ENCODE data around the gene TXNDC15. TPM values are rescaled to one million over a fixed set of nuclear protein-coding genes. Genes with fewer than 3 reads are reported as not detected.

The TXNDC15 gene, protein sequence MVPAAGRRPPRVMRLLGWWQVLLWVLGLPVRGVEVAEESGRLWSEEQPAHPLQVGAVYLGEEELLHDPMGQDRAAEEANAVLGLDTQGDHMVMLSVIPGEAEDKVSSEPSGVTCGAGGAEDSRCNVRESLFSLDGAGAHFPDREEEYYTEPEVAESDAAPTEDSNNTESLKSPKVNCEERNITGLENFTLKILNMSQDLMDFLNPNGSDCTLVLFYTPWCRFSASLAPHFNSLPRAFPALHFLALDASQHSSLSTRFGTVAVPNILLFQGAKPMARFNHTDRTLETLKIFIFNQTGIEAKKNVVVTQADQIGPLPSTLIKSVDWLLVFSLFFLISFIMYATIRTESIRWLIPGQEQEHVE
- 102 TPM for total RNA-seq

DNA sequence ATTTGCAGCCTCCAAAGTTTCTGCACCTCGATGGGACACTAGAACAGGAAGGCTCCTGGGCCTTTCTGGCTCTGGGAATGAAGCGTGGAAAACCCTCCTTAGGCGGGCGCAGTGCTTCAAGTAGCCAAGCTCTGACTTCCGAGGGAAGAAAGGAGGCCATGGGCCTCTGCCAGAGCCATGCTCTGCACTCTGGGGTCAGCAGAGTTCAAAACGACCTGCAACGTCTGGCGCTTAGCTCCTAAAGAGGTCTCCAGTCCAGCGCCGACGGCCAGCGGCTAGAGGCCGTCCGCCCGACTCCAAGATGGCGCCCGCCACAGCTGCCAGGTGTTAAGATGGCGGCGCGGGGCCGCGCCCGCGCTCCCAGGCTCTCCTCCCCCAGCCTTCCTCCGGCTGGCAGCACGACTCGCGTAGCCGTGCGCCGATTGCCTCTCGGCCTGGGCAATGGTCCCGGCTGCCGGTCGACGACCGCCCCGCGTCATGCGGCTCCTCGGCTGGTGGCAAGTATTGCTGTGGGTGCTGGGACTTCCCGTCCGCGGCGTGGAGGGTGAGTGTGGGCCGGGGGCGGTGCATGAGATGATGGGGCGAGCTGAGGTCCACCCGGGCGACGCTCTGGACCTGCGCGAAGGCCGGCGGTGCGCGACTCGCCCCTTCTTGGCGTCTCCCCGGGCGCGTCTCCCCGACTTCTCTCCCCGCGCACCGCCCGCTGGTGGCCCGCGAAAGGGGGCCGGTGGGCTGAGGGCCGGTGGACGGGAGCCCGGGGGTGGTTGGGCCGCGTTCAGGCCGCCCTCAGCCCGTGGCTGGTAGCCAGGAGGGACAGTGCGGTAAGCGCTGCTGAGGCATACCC is at the start of gene TXNDC15:
TSS of gene TXNDC15 (plus strand) at position 385 of the 844 bp plus-strand sequence. CDS start at position 442, 57 bp downstream.

DNA sequence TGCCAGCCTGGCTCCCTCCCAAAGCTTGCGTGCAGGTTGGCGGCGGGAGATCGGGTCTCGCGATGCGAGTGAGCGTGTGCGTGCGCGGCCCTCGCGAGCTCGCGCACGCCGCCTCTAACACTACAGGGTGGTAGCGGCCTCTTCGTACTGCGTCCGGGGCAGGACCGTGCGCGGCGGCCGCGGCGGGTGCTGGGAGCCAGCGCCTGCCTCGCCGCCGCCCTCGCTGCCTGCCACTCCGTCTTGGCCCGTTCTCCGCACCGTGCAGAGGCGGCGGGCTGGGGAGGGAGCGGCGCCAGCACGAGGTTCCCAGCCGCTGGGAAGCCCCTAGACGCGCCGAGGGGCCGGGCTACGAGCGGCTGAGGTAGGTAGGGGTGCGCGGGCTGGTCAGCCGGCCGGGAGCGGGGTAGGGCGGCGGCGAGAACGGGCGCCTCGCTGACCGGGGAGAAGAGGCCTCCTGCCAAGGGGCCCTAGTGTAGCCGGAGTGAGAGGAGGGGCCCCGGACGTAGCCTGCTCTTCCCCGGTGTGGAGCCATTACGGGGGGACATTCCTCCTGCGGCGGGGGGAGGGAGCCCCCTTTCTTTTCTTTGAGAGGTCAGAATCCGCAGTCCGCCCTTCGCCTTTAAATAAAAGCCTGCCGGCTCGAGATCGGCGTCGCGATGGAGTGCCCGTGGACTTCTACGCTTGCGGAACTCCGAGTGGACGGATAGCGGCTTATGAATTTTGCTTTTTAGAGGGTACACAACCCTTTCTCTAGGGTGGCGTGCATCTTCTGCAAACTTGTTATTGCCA is 28.1 kb upstream of the TXNDC15 start, which contains the start of gene C5orf24:
TSS of gene C5orf24 (plus strand) at position 117 of the 789 bp plus-strand sequence. CDS start 8,933 bp downstream, outside the sequence.

DNA sequence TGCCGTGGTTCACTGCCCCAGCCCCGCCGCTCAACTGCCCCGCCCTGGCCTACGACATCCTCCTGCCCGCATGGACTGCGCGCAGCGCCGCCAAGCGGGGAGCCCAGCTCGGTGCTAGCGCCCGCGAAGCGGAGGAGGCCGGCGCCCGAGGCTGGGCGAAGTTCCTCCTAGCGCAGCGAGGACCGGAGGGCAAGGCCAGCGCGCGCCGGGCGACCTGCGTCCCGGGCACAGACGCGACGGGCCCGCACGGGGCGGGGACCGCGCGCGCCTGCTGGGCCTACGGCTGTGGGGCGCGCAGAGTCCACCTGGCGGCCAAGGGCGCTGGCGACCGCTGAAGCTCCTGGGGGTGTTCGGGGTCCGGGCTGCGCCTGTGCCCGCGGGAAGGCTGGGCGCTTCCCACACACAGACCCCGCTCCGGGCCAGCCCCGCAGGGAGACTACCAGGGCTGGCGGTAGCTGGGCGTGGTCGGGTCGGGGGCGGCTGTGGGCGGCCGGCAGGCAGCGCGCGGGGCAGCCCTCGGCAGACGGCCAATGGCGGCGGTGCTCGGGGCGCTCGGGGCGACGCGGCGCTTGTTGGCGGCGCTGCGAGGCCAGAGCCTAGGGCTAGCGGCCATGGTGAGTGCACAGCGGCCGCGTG is 30.6 kb downstream of the TXNDC15 start, which contains the start of gene PCBD2:
TSS of gene PCBD2 (plus strand) at position 522 of the 636 bp plus-strand sequence. CDS start at position 531, 9 bp downstream.

Small RNA genes within 50 kb of the gene (small RNA-seq; reads per million reads assigned to genes)
- not detected for gene MIR4461 (ENCODE audit: low replicate concordance)
- gene MTND3P25 (ENCODE audit: low replicate concordance) = not detected
- not detected for gene MTND4LP30 (ENCODE audit: low replicate concordance)

Other genes with a start within 250 kb of the TXNDC15 start
- 32.2 TPM for gene SAR1B, start 241.5 kb upstream of the TXNDC15 start, total RNA-seq
- 32.9 TPM for gene SEC24A, start 225.6 kb upstream of the TXNDC15 start, total RNA-seq
- gene CAMLG, start 135.8 kb upstream of the TXNDC15 start, total RNA-seq = 55.1 TPM
- gene DDX46, start 115.6 kb upstream of the TXNDC15 start, total RNA-seq = 63.2 TPM
- 88.9 TPM for gene C5orf24, start 28.4 kb upstream of the TXNDC15 start, total RNA-seq
- gene PCBD2, start 30.8 kb downstream of the TXNDC15 start, total RNA-seq = 11.3 TPM
- gene CATSPER3, start 93.5 kb downstream of the TXNDC15 start, total RNA-seq = not detected
- gene PITX1, start 159.9 kb downstream of the TXNDC15 start, total RNA-seq = not detected

Data from parietal lobe (tissue), 2 donors.